Activated T-cell treated with anti-CD3 and anti-CD28 coated beads, Interleukin-2, amount 50 U/mL, for 4 hours (primary cell): ENCODE results near the gene CCDC87. TPM values are rescaled to one million over a fixed set of nuclear protein-coding genes. Genes with fewer than 3 reads are reported as not detected.
"Not testable (repeated sequence)": the region's sequence is repeated elsewhere in the genome, so short reads cannot be mapped to it uniquely, and the experiment has no call there.

Experiments
- ATAC-seq, 2 donors: fragments of 200-7000 bp; cut with Tn5 transposase; one replicate each; pipeline ENCODE4 v1.10.0; 2021
- DNase-seq: peaks from one replicate; pipeline ENCODE4 v3.0.0-alpha.2; 2020
- H3K27me3 Mint-ChIP-seq: one replicate; pipeline ENCODE4 v1.8.0; 2021; ENCODE audit warnings: low read depth, mixed read lengths
- H3K36me3 Mint-ChIP-seq: one replicate; pipeline ENCODE4 v1.8.0; 2022; ENCODE audit warnings: mixed read lengths; ENCODE audit not compliant: insufficient read depth
- H3K4me1 Mint-ChIP-seq: one replicate; pipeline ENCODE4 v1.8.0; 2021; ENCODE audit warnings: low read depth, mixed read lengths
- H3K4me3 Mint-ChIP-seq: one replicate; pipeline ENCODE4 v1.8.0; 2021; ENCODE audit warnings: mild to moderate bottlenecking, moderate library complexity, mixed read lengths
- H3K9me3 Mint-ChIP-seq: one replicate; pipeline ENCODE4 v1.8.0; 2021; ENCODE audit warnings: mixed read lengths
- total RNA-seq, 3 donors: library from RNA; stranded (reverse); gene quantifications; one replicate each; pipeline ENCODE4 v1.2.1, GENCODE V29; 2021

Gene CCDC87
- total RNA-seq, 3 donors from 2014 or later = 0.08 to 0.16 (median 0.13) TPM

- no peak for ATAC-seq
- no peak overlapping the region for H3K4me3 Mint-ChIP-seq
- H3K36me3 Mint-ChIP-seq = peaks cover 58% of the 10 kb centered on the region
- no peak for DNase-seq
- no peaks in the 10 kb centered on the region for H3K9me3 Mint-ChIP-seq
- no peaks in the 10 kb centered on the region for H3K27me3 Mint-ChIP-seq
- H3K4me1 Mint-ChIP-seq = peaks cover 62% of the 10 kb centered on the region
Measured at GRCh38 chr11:66626382-66626781, 33.5 kb upstream of the CCDC87 start.

- peaks cover 67% of the 10 kb centered on the region for H3K4me1 Mint-ChIP-seq
- no peak for DNase-seq
- ATAC-seq = peak in 1 of 2 donors; percentile 19
Measured at GRCh38 chr11:66625752-66626149, 32.9 kb upstream of the CCDC87 start.

GRCh38 chr11:66625041-66625751, 32.3 kb upstream of the CCDC87 start:
- Mint-ChIP-seq H3K9me3 (no peaks in the 10 kb centered on the region), H3K27me3 (no peaks in the 10 kb centered on the region), H3K4me3 (no peak overlapping the region), H3K4me1 (peaks cover 70% of the 10 kb centered on the region), H3K36me3 (peaks cover 62% of the 10 kb centered on the region)
- no peak for DNase-seq
- ATAC-seq = peak in 1 of 2 donors; percentile 9

More at GRCh38 chr11:66625752-66626149, 32.9 kb upstream of the CCDC87 start:
- no peaks in the 10 kb centered on the region for H3K27me3 Mint-ChIP-seq
- H3K9me3 Mint-ChIP-seq = no peaks in the 10 kb centered on the region
- H3K4me3 Mint-ChIP-seq = no peak overlapping the region
- peaks cover 61% of the 10 kb centered on the region for H3K36me3 Mint-ChIP-seq

- no peak overlapping the region for H3K4me3 Mint-ChIP-seq
- peaks cover 62% of the 10 kb centered on the region for H3K36me3 Mint-ChIP-seq
- H3K27me3 Mint-ChIP-seq = no peaks in the 10 kb centered on the region
- ATAC-seq = peak in 1 of 2 donors; percentile 12
- no peaks in the 10 kb centered on the region for H3K9me3 Mint-ChIP-seq
- peaks cover 71% of the 10 kb centered on the region for H3K4me1 Mint-ChIP-seq
- DNase-seq = no peak
Measured at GRCh38 chr11:66624450-66624849, 31.6 kb upstream of the CCDC87 start.

GRCh38 chr11:66619080-66619554, 26.3 kb upstream of the CCDC87 start:
- Mint-ChIP-seq H3K27me3 (no peaks in the 10 kb centered on the region), H3K4me3 (peak overlapping the region; percentile 98), H3K9me3 (no peaks in the 10 kb centered on the region), H3K4me1 (peaks cover 62% of the 10 kb centered on the region), H3K36me3 (peaks cover 49% of the 10 kb centered on the region)
- DNase-seq (no peak), ATAC-seq (no peak)

GRCh38 chr11:66617155-66617834, 24.4 kb upstream of the CCDC87 start:
- Mint-ChIP-seq H3K9me3 (no peaks in the 10 kb centered on the region), H3K4me3 (peak overlapping the region; percentile 98), H3K4me1 (peaks cover 44% of the 10 kb centered on the region), H3K27me3 (no peaks in the 10 kb centered on the region), H3K36me3 (peaks cover 32% of the 10 kb centered on the region)
- ATAC-seq (no peak), DNase-seq (no peak)

GRCh38 chr11:66616379-66617154, 23.7 kb upstream of the CCDC87 start, which contains the start of gene RBM14:
RBM14 (plus strand) TSS chr11:66616630; CDS start chr11:66616721, 91 bp downstream.
- H3K9me3 Mint-ChIP-seq = no peaks in the 10 kb centered on the region
- peaks cover 29% of the 10 kb centered on the region for H3K36me3 Mint-ChIP-seq
- DNase-seq = peak; percentile 96

GRCh38 chr11:66614073-66614472, 21.2 kb upstream of the CCDC87 start:
- Mint-ChIP-seq H3K4me3 (no peak overlapping the region), H3K27me3 (no peaks in the 10 kb centered on the region), H3K36me3 (peaks cover 16% of the 10 kb centered on the region), H3K9me3 (no peaks in the 10 kb centered on the region), H3K4me1 (peaks cover 34% of the 10 kb centered on the region)
- ATAC-seq = no peak
- no peak for DNase-seq

More at GRCh38 chr11:66616379-66617154, 23.7 kb upstream of the CCDC87 start, which contains the start of gene RBM14:
- Mint-ChIP-seq H3K4me3 (peak within 1 kb of the TSS; percentile 98), H3K4me1 (peaks cover 38% of the 10 kb centered on the region), H3K27me3 (no peaks in the 10 kb centered on the region)
- peak; percentile 94 to 95 for ATAC-seq

GRCh38 chr11:66612458-66612857, 19.6 kb upstream of the CCDC87 start:
- no peak overlapping the region for H3K4me3 Mint-ChIP-seq
- H3K36me3 Mint-ChIP-seq = peaks cover under 1% of the 10 kb centered on the region
- no peak for ATAC-seq
- H3K27me3 Mint-ChIP-seq = no peaks in the 10 kb centered on the region
- peaks cover 21% of the 10 kb centered on the region for H3K4me1 Mint-ChIP-seq
- H3K9me3 Mint-ChIP-seq = no peaks in the 10 kb centered on the region
- no peak for DNase-seq

- Mint-ChIP-seq H3K4me3 (no peak overlapping the region), H3K9me3 (no peaks in the 10 kb centered on the region), H3K27me3 (no peaks in the 10 kb centered on the region), H3K36me3 (peaks cover 5% of the 10 kb centered on the region), H3K4me1 (peaks cover 14% of the 10 kb centered on the region)
- no peak for ATAC-seq
- DNase-seq = no peak
Measured at GRCh38 chr11:66609721-66610617, 17.1 kb upstream of the CCDC87 start.

GRCh38 chr11:66607126-66607834, 14.4 kb upstream of the CCDC87 start:
- H3K9me3 Mint-ChIP-seq = no peaks in the 10 kb centered on the region
- ATAC-seq (no peak), DNase-seq (no peak)
- peaks cover 10% of the 10 kb centered on the region for H3K36me3 Mint-ChIP-seq
- peaks cover 14% of the 10 kb centered on the region for H3K4me1 Mint-ChIP-seq
- H3K27me3 Mint-ChIP-seq = no peaks in the 10 kb centered on the region
- no peak overlapping the region for H3K4me3 Mint-ChIP-seq

GRCh38 chr11:66606608-66607007, 13.7 kb upstream of the CCDC87 start:
- ATAC-seq, H3K9me3 Mint-ChIP-seq, H3K4me3 Mint-ChIP-seq, H3K27me3 Mint-ChIP-seq, DNase-seq: not testable (repeated sequence)
- Mint-ChIP-seq H3K4me1 (peaks cover 14% of the 10 kb centered on the region), H3K36me3 (peaks cover 14% of the 10 kb centered on the region)

GRCh38 chr11:66604155-66604554, 11.3 kb upstream of the CCDC87 start:
- peaks cover 20% of the 10 kb centered on the region for H3K36me3 Mint-ChIP-seq
- no peaks in the 10 kb centered on the region for H3K9me3 Mint-ChIP-seq
- no peak overlapping the region for H3K4me3 Mint-ChIP-seq
- DNase-seq = no peak
- no peaks in the 10 kb centered on the region for H3K27me3 Mint-ChIP-seq
- no peaks in the 10 kb centered on the region for H3K4me1 Mint-ChIP-seq
- no peak for ATAC-seq
